Testis (tissue), 3 donors: ENCODE results near the gene LRG1. TPM values are rescaled to one million over a fixed set of nuclear protein-coding genes. Genes with fewer than 3 reads are reported as not detected.
A peak's percentile ranks its signal among the peaks of the same experiment; 100 is the strongest.
"Not testable (repeated sequence)": the region's sequence is repeated elsewhere in the genome, so short reads cannot be mapped to it uniquely, and the experiment has no call there.

Source experiments
- DNase-seq: peaks from one replicate; pipeline ENCODE4 v3.0.0-alpha.2; 2019
- H3K27ac ChIP-seq, 2 donors: fragments of 200-600 bp; sonication (generic); one replicate each; pipeline ENCODE4 v1.5.1; 2019
- H3K27me3 ChIP-seq: fragments of 200-600 bp; sonication (generic); one replicate; pipeline ENCODE4 v1.5.1; 2019
- H3K36me3 ChIP-seq: fragments of 200-600 bp; sonication (generic); one replicate; pipeline ENCODE4 v1.5.1; 2017; ENCODE audit warnings: low read depth; ENCODE audit errors: missing control alignments
- H3K4me1 ChIP-seq: fragments of 200-600 bp; sonication (generic); one replicate; pipeline ENCODE4 v1.5.1; 2019
- H3K4me3 ChIP-seq, 2 donors: fragments of 200-600 bp; sonication (generic); one replicate each; pipeline ENCODE4 v1.5.1; 2017 to 2019
- H3K9me3 ChIP-seq: fragments of 200-600 bp; sonication (generic); one replicate; pipeline ENCODE4 v1.5.1; 2017
- POLR2A ChIP-seq: fragments of 450-650 bp; IDR thresholded peaks from one replicate; pipeline ENCODE4 v1.6.1; 2017; ENCODE audit warnings: antibody characterized with exemption, mild to moderate bottlenecking, moderate library complexity
- WGBS, 2 donors: methylation state at CpG; one replicate each; pipeline ENCODE4 v1.1.5; 2018; 5-methylcytosine and 5-hydroxymethylcytosine counted together
- intact Hi-C: fragments of 100-400 bp; cut with DNase I; formaldehyde crosslinking; loops from one replicate; pipeline ENCODE4 v1.15.1; 2023; ENCODE audit warnings: low total_unique reads
- polyA plus RNA-seq: library from polyadenylated mRNA; stranded (reverse); fragments of 350-450 nt; fragmentation: Illumina TruSeq; extraction: RNeasy Lipid Tissue Mini Kit (QIAGEN cat#74804); gene quantifications from one replicate; pipeline ENCODE4 v1.2.3, GENCODE V29; 2014; ENCODE audit warnings: low read depth, low replicate concordance; ENCODE audit not compliant: insufficient read depth
- total RNA-seq, 2 donors: library from RNA; depleted of rRNA; stranded (reverse); fragments of >200 nt; gene quantifications; one replicate each; pipeline ENCODE4 v1.2.3, GENCODE V29; 2016
- TF ChIP-seq, protein P1 (sequence below), 3 experiments: fragments of 450-650 bp in 2 of 3; fragments of 200-600 bp in 1 of 3; sonication (generic) in 1 of 3; IDR thresholded peaks; one replicate each; pipeline ENCODE4 v1.5.1; 2016 to 2019; ENCODE audit warnings: antibody characterized with exemption in 3 of 3, mild to moderate bottlenecking in 2 of 3, moderate library complexity in 1 of 3

LRG1 gene
- total and polyA plus RNA-seq, 3 donors from 2014 or later = 0.24 to 0.58 (median 0.25) TPM

DNA sequence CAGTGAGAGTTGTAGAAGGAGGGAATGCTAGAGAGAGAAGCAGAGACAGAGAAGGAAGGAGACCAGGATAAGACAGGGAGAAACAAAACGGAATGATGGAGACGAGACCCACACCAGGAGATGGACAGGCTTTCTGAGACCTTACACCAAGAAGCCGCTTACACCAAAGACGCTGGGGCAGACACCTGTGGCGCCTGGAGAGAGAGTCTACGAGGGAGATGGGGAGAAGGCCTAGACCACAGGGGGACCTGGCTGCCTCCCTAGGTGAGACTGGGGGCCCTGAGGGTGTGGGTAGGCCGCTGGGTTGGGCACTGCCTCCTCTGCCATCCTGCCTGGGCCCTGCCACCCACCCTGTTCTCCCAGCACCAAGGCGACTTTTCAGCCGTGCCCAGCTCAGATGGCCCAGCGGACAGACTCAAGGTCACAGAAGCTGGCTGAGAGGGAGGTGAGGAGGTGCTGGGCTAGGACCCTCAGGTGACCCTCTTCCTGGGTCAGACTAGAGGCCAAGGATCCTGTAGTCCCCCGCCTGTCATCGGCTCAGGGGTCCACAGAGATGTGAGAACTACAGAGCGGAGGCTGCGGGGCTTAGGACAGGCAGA is 9.8 kb downstream of the LRG1 start:
- intact Hi-C loops = no loop called here
- Histone ChIP-seq H3K36me3 (no peaks in the 10 kb centered on the region), H3K27me3 (no peaks in the 10 kb centered on the region), H3K9me3 (no peaks in the 10 kb centered on the region), H3K4me1 (no peaks in the 10 kb centered on the region), H3K4me3 (no peak overlapping the region), H3K27ac (no peak overlapping the region)
- DNase-seq = no peak
- WGBS, 2 donors = 81 to 84% methylated on average over 10 to 14 of the region's 14 CpGs
- TF ChIP-seq, protein P1, sequence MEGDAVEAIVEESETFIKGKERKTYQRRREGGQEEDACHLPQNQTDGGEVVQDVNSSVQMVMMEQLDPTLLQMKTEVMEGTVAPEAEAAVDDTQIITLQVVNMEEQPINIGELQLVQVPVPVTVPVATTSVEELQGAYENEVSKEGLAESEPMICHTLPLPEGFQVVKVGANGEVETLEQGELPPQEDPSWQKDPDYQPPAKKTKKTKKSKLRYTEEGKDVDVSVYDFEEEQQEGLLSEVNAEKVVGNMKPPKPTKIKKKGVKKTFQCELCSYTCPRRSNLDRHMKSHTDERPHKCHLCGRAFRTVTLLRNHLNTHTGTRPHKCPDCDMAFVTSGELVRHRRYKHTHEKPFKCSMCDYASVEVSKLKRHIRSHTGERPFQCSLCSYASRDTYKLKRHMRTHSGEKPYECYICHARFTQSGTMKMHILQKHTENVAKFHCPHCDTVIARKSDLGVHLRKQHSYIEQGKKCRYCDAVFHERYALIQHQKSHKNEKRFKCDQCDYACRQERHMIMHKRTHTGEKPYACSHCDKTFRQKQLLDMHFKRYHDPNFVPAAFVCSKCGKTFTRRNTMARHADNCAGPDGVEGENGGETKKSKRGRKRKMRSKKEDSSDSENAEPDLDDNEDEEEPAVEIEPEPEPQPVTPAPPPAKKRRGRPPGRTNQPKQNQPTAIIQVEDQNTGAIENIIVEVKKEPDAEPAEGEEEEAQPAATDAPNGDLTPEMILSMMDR (IDR thresholded peaks at IDR 0.05) = no peak

DNA sequence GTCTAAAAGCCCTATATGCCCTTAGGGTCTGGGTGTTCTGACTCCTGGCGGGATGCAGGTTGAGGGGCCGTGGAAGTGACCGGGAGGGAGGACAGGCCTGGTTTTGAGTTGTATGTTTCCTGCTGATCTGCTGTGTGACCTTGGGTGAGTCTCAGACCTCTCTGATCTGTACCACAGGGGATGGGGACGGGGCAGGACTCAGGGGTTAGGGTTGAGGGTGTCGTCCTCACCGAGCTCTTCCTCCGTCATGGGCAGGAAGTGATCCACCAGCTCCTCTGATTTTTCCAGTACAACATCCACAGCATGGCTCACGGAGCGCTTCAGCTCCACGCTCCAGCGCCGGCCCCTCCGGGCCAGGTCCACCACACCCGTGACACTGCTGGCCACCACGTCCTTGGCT is 11.0 kb downstream of the LRG1 start:
- Histone ChIP-seq H3K27ac (no peak overlapping the region), H3K9me3 (no peaks in the 10 kb centered on the region), H3K4me1 (no peaks in the 10 kb centered on the region), H3K27me3 (no peaks in the 10 kb centered on the region), H3K4me3 (no peak overlapping the region), H3K36me3 (no peaks in the 10 kb centered on the region)
- whole genome bisulfite sequencing, 2 donors = 80% methylated on average over 15 of the region's 15 CpGs
- intact Hi-C loops = no loop called here
- no peak for DNase-seq
- no peak for TF ChIP-seq POLR2A
- TF ChIP-seq, protein P1 (IDR thresholded peaks at IDR 0.05) = no peak

DNA sequence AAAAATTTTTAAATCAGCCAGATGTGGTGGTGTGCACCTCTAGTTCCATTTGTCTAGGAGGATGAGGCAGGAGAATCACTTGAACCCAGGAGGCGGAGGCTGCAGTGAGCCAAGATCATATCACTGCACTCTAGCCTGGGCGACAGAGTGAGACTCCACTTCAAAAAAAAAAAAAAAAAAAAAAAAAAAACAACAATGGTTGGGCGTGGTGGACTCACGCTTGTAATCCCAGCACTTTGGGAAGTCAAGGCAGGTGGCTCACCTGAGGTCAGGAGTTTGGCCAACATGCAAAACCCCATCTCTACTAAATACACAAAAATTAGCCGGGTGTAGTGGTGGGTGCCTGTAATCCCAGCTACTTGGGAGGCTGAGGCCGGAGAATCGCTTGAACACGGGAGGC is 12.5 kb downstream of the LRG1 start:
- H3K27me3 ChIP-seq, intact Hi-C loops, H3K4me3 ChIP-seq, H3K36me3 ChIP-seq, H3K9me3 ChIP-seq, DNase-seq, H3K27ac ChIP-seq, H3K4me1 ChIP-seq: not testable (repeated sequence)
- 95 to 98% methylated on average over 8 of the region's 8 CpGs for WGBS, 2 donors

DNA sequence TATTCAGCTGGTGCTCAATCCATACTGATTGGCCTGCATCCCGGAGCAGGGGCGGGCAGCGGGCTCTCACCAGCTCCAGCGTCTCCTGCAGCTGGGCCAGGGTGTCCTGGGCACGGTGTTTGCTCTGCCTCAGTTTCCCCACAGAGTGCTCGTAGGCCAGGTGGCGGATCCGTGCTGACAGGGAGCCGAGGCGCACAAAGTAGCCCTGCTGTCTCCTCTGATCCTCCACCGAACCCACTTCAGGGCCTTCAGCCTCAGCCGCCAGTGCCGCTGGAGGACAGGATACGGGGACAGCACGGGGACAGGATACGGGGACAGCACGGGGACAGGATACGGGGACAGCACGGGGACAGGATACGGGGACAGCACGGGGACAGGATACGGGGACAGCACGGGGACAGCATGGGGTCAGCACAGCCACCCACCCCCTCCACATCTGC is 14.3 kb downstream of the LRG1 start:
- DNase-seq = no peak
- 76 to 83% methylated on average over 14 to 21 of the region's 23 CpGs for whole genome bisulfite sequencing, 2 donors
- H3K36me3 ChIP-seq = no peaks in the 10 kb centered on the region
- no peak overlapping the region for H3K27ac ChIP-seq
- H3K4me1 ChIP-seq = no peaks in the 10 kb centered on the region
- H3K4me3 ChIP-seq = no peak overlapping the region
- TF ChIP-seq, protein P1 (IDR thresholded peaks at IDR 0.05) = no peak
- TF ChIP-seq POLR2A = no peak
- H3K9me3 ChIP-seq = no peaks in the 10 kb centered on the region
- intact Hi-C loops = no loop called here
- no peaks in the 10 kb centered on the region for H3K27me3 ChIP-seq

DNA sequence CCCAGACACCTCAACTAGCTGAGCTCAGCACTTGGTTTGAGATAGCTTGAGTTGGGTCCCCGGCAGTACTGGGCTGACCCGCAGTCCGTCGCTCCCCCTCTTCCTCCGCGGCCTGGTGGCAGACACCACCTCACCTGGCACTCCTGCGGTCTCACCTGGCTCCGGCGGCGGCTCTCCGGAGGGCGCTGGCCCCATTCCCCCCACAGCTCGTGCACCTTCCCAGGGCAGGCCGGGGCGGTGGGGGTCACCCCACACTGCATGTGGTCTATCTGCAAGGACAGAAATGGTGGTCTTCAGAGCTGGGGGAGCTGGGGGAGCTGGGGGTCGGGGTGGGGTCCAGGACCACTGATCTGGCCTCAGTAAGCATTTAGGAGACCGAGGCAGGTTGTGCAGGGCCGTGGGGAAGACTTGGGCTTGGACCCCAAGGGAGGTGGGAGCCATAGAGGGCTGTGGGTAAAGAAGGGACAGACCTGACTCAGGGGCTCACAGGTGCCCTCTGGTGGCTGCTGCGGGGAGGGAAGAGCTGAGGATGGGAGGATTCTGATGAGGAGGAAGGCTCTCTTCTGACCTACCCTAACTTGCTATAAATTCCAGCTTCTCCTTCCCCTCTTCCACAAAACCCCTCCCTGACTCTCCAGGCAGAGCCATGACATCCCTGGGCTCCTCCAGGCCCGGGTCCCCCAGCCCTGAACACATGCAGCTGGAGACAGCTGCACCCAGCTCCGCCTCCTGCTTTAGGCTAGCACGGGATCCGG is 14.9 kb downstream of the LRG1 start:
- intact Hi-C loops = no loop called here
- WGBS, 2 donors = 71 to 75% methylated on average over 22 to 23 of the region's 23 CpGs
- Histone ChIP-seq H3K27ac (no peak overlapping the region), H3K9me3 (no peaks in the 10 kb centered on the region), H3K36me3 (no peaks in the 10 kb centered on the region), H3K27me3 (no peaks in the 10 kb centered on the region), H3K4me1 (no peaks in the 10 kb centered on the region), H3K4me3 (no peak overlapping the region)
- TF ChIP-seq POLR2A = no peak
- TF ChIP-seq, protein P1 (IDR thresholded peaks at IDR 0.05) = peak in 2 of 3 experiments; percentile 34 to 59
- DNase-seq = peak; percentile 57
